HT1080 (cell line): Measurements from ENCODE around the gene CTTNBP2. TPM values are rescaled to one million over a fixed set of nuclear protein-coding genes. Genes with fewer than 3 reads are reported as not detected.
"Not testable (repeated sequence)": the region's sequence is repeated elsewhere in the genome, so short reads cannot be mapped to it uniquely, and the experiment has no call there.

Experiments used
- DNase-seq: peaks from one replicate; pipeline ENCODE4 v3.0.0-alpha.2; 2015; ENCODE audit warnings: low read depth
- total RNA-seq: library from RNA; depleted of rRNA; stranded (reverse); fragments of >200 nt; shearing (Covaris generic); gene quantifications from 2 replicates; pipeline ENCODE4 v1.2.3, GENCODE V29; 2014

The CTTNBP2 gene
- total RNA-seq, 1 experiment from 2014 or later = 3.2 TPM

DNA sequence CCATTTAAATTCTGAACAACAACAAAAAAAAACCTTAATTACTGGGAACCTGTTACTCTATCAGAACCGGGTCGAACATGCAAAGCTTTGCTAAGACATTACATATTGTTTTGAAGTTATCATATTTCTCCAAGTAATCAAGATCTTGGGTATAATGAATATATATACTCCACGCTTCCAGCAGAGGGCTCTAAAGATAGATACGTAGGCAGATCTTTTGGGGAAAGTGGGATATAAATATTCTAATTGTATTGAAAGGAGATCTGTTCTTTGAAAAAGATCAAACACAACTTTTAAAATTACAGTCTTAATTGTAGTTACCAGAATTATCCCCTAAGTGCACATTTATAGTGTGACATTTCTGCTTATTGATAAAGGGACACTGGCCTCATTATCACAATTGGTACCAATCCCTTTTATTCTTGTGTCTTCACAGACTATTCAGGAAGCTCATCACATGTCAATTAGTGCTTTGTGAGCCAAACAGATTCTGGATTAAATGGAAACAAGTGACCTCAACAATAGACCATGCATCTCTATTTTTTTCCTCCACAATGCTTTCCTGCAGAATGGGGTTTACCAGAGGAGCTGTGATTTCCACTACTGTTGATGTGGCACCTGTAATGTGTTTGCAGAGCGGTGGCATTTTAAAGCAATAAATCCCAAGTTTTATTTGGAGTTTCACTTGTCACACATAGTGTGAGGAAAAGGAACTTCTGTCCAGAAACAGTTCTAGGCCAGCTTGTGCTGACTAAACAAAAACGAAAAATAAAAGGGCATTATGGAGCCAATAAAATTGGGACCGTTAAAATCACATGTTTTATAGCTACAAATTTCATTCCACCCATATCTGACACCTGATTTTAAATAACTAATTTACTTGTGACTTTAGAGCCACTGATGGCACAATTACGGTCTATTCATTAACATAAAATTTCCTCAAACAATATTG, 122.4 kb downstream of the CTTNBP2 start:
- DNase-seq = no peak

DNA sequence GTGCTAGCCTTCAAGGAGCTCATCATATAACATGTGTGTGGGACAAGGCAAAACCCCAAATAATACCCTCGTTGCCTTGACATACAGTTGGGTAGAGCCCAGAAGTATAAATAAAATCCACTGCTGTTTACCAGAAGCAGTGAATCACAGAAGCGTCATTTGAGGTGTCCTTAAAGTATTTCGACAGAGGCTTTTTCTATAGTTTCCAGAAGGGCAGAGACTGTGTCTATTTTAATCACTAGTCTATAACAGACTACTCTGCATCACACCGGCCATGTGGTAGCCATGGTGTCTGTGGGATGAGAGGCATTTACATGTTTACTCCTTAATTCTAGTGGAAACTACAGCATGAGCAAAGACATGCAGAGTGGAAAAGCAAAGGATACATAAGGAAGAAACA, 131.3 kb downstream of the CTTNBP2 start:
- DNase-seq = no peak

- DNase-seq = no peak
Observed at GRCh38 chr7:117739085-117739484, 134.2 kb downstream of the CTTNBP2 start.

GRCh38 chr7:117737926-117738325, 135.3 kb downstream of the CTTNBP2 start:
- DNase-seq = no peak

DNA sequence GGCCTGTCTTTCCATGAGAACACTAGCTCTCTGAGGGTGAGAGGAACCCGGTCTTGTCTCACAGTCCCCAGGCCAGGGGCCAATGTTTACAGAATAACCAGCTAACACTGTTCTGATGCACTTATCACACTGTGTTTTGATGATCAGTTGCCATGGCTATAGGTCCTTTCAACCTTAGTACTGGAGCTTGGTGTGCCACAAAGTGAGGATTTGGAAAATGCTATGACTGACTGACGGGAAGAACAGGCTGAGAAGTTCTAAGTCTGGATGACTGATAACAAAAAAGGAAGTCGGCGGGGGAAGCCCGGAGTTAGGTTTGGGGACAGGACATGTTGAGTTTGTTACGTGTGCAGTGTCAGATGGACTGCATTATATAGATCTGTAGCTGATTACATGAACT, 141.8 kb downstream of the CTTNBP2 start:
- DNase-seq = peak; percentile 2

DNA sequence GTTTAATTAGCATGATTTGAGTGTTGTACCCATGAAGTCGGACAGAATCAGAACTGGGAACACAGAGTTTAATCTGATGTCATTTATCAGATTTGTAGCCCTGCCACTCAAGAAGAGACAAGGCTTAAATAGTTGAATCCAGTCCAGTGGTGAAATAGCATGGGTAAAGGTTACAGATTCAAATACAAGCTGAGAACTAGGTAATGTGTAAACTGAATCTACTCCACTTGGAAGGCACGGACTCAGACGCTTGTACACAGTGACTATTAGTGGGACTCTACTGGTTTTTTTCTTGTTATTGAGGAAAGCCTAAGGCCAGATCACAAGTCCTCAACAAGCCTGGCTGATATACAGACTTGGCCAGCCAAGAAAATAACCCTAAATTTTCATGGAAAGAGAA, 142.9 kb downstream of the CTTNBP2 start:
- DNase-seq = no peak

DNA sequence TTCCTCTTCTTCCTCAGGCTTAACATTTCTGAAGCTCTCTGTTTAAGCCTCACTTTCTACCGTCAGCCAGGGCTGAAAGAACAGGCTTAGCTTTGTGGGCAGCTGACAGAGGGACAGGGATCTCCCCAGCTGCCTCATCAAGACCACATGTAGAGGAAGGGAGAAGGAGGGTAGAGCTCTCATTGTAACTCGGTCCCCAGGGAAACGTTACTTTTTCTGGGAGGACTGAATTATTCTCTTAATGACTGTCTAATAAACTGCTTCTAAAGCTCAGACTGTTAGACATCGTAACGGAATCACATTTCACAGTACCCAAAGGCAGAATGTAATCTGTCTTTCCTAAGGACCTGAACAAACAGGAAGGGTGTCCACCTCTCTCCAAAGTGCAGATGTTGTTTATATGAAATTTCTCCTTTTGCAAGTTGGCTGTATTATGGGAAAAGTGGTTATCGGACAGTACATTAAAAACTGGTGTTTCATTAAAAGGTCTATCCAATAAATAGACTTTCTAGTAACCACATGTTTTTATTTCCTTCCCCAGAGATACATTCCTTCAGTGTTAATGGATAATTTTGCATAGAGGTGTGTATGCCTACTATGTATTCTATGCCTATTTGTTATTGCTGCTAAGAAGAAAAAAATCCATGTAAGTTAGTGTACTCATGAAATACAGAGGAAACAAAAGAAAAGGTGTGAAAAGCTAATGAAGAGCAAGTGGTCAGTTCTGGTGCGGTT, 144.2 kb downstream of the CTTNBP2 start:
- DNase-seq = no peak

GRCh38 chr7:117724898-117725297, 148.3 kb downstream of the CTTNBP2 start:
- DNase-seq = no peak

DNA sequence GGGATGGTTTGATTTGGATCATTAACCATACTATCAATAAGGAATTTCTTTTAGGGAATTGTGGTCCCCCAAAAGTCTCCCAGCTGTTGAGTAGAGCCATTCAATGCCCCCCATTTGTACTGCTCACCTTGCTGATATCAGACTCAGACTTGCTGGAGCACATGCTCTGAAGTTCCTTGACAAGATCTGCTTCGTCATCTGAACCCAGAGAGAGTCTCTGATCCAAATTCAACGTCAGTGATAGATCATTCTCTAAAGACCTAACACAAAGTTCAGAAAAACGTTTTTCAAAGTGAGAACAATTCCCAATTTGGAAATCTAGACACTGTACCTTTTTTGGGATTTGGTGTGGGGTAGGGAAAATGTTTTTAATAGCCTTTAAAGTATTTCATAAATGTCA, 153.9 kb downstream of the CTTNBP2 start:
- DNase-seq = no peak

- DNase-seq = no peak
Observed at GRCh38 chr7:117718116-117718835, 155.0 kb downstream of the CTTNBP2 start.

- DNase-seq = no peak
Observed at GRCh38 chr7:117717357-117717756, 155.9 kb downstream of the CTTNBP2 start.

DNA sequence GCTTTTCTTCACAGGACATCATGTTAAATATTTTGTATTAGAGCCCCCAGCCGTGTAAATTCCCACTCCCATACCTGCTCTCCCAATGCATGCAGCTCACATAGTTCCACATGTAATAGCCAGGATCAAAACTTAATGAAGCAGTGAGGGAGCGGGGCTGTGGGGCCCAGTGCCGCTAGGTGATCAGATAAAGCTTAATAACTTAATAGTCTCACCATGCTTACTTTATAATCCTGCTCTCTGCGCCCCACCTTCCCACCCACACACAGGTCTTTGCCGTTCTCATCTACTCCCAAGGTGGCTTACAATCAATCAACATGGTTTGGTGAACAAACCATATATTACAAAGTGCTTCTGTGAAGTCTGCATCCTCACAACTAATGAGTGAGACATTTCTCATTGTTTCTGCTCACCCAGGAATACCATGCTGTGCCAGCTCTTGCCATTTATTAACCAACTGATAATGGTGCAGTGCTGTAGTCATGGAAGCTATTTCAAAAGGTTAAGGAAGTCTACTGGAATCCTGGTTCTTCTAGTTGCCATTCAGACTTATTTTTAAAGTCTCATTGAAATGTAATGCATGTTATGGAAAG, 156.4 kb downstream of the CTTNBP2 start:
- DNase-seq = no peak

GRCh38 chr7:117715784-117716445, 157.3 kb downstream of the CTTNBP2 start:
- DNase-seq = peak; percentile 52

GRCh38 chr7:117711556-117711955, 161.7 kb downstream of the CTTNBP2 start:
- no peak for DNase-seq

DNA sequence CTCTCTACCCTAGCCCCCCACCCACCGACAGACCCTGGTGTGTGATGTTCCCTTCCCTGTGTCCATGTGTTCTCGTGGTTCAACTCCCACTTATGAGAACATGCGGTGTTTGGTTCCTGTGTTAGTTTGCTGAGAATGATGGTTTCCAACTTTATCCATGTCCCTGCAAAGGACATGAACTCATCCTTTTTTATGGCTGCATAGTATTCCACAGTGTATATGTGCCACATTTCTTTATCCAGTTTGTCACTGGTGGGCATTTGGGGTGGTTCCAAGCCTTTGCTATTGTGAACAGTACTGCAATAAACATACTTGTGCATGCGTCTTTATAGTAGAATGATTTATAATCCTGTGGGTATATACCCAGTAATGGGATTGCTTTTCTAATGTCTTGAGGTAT, 165.1 kb downstream of the CTTNBP2 start:
- not testable (repeated sequence) for DNase-seq

GRCh38 chr7:117707080-117707479, 166.2 kb downstream of the CTTNBP2 start:
- DNase-seq = no peak

DNA sequence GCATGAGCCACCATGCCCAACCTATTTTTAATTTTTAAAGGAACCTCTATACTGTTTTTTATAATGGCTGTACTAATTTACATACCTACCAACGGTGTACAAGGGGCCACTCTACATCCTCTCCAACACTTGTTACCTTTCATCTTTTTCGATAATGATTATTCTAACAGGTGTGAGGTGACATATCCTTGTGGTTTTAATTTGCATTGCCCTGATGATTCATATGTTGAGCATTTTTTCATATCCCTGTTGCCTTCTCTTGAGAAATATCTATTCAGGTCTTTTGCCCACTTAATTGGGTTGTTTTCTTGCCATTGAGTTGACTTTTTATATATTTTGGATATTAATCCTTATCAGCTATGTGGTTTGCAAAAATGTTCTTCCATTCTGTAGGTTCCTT, 167.0 kb downstream of the CTTNBP2 start:
- DNase-seq = peak; percentile 6

DNA sequence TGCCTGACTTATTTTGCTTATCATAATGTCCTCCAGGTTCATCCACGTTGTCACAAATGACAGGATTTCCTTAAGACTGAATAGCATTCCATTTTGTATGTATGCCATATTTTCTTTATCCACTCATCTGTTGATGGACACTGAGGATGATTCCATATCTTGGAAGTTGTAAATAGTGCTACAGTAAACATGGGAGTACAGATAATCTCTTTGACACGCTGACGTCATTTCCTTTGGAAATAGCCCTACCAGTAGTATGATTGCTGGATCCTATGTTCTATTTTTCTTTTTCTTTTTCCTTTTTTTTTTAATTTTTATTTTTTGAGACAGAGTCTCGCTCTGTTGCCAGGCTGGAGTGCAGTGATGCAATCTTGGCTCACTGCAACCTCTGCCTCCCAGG, 167.6 kb downstream of the CTTNBP2 start:
- no peak for DNase-seq

DNA sequence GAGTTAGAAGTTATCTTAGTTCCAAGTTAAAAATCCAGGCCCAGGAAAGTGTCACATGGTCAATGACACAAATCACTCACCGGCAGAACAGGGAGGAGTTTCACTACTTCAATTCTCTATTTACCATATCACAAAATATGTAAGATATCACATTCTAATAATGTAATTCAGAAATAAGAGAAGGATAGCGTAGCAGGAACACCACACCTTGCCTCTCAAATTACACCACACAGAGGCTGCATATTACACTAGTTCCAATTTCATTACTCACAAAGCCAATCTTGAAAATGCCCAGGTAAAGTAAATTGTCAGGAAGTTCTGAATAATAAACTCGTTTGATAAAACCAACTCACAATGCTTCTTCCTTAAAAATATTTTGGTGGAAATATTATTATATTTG, 169.2 kb downstream of the CTTNBP2 start:
- no peak for DNase-seq

DNA sequence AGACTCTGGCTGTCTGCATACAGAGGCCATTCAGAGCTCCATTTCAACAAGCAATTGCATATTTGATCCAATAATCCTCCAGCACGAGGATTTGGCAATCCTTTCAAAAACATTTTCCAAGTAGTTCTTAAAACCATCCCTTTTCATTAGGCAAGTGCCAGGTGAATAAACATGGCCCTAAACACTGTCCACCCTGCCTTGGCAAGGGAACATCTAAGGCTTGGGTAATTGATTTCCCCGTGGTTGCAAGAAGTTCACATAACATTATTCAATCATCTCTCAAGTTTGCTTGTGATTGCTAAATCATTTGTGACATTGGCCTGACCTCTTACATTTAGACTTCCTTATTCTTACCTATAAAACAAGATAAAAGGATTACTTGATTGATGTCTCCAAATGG, 175.2 kb downstream of the CTTNBP2 start:
- no peak for DNase-seq

GRCh38 chr7:117692338-117692737, 180.9 kb downstream of the CTTNBP2 start:
- DNase-seq = no peak
